IPS-NIHi7 (cell line): ENCODE measurements around the gene SRGAP2C.
"Not testable (repeated sequence)": the region's sequence is repeated elsewhere in the genome, so short reads cannot be mapped to it uniquely, and the experiment has no call there.

Experiments
- DNase-seq: peaks from one replicate; pipeline ENCODE4 v3.0.0; 2012; ENCODE audit warnings: mixed read lengths; ENCODE audit errors: extremely low spot score

The SRGAP2C gene

DNA sequence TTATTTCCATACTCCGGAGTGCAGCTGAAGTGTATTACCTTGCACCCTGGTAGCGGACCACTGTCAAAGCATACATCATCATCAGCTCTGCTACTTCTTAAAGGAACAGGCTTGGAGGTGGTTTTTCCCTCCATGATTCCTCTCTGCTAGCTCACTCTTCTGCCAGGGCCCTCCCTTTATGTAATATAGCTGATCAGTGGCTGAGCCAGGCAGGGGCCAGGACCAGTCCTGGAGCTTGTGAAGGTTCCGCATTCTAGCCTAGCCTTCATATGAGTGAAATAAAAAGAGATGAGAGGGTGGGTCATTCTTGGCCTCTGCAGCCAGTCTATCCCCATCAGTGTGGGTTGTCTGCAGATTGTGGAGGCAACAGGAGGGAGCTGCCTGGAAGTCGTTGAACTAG lies 200.0 kb downstream of the SRGAP2C start:
- not testable (repeated sequence) for DNase-seq

DNA sequence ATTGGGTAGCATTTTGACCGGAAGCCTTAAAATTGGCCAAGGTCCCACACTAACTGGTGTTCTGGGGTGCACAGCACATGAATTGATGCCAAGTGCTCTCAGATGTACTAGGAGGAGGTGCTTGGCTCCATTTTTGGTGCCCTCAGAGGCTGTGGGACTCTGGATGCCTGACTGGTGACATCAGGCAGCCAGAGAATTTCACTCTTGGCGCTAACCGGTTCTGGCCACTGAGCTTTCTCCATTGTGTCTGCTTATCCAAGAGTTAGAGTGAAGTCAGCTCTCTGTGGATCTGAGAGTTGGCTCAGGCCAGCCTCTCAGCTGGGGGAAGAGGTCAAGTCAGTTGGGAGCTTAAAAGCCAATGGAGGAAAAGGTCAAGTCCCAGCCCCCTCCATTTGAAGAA lies 200.4 kb downstream of the SRGAP2C start:
- not testable (repeated sequence) for DNase-seq

DNA sequence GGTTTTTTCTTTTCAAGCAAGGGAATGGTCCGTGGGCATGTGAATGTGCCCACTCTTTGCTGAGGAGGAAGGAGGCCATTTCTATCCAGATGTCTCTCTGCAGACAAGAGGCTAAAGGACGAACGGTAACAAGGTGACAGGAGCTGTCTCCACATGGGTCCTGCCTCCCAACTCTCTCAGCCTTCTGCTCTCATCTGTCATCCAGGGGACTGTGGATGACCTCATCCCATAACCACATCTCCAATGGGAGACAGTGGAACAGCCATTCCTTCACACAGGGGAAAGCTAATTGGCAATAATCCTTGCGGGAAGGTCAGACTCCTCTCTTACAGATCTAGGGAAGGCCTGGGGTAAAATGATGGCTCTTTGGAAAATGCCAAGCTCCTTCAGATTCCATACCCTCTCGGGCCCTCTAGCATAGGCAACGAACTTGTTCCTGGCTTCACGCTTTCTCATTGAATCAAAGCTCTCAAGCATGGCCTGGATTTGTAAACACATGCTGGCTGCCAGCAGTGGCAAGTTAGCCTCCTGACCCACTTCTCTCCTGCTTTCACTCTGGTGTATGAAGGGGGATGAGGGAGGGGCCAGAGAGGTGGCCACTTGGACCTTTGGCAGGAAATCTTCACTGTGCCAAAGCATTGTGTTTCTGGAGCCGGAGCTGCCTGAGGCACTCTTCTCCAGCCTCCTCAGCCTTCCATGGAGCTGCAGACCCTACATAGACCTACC lies 201.0 kb downstream of the SRGAP2C start:
- not testable (repeated sequence) for DNase-seq

DNA sequence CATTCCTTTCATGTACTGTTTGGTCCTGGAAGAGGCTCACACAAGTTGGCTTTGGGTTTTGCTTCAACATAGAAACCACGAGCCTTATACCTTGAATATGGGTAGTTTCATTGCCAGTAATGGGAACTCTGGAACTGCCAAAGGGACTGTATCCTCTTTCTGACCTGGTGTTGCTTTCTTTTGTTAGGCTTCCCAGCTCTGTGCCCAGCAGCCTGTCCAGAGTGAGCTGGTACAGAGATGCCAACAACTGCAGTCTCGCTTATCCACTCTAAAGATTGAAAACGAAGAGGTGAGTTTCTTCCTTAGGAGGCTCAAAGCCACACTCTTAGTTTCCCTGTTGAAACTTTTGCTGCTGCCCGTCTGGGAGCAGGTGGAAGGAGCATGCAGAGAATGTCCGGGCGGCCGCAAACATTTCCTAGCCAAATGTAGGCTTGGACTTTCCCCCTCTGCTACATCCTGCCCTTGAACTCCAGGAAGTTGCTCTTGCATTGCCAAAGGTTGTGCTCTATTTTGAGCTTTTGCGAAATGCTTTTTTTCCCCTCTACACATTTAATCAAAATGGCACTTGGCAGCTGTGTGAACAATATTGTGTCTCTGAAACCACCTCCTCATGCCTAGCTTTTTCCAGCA lies 201.7 kb downstream of the SRGAP2C start:
- DNase-seq = not testable (repeated sequence)

DNA sequence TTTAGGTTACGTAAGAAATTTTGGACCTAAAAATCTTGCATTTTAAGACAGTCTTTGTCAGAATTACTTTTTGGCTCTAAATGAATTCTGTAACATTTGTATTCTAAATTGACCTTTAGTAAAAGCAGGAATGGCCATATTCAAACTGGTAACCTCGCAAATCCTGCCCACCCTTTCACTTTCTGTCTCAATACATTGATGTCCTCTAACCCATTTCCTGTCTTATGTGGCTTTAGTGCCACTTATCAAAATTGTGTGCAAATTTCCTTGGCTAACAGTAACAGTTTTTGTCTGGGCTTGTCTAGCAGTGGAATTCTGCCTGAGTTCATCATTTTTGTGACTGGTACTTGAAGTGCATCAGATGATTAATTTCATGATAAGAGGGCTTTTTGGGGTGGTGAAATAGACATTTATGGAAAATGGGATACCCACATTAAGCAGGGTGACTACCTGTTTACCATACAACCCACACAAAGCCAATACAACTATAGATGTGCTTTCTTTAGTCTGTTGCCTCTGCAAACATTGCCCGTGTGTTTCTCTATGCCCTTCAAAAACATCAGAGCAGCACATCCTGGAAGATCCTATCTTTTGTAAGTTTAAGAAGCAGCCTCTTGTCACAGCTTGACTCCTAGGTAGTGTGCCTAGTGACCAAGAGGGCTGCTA lies 205.3 kb downstream of the SRGAP2C start:
- not testable (repeated sequence) for DNase-seq

DNA sequence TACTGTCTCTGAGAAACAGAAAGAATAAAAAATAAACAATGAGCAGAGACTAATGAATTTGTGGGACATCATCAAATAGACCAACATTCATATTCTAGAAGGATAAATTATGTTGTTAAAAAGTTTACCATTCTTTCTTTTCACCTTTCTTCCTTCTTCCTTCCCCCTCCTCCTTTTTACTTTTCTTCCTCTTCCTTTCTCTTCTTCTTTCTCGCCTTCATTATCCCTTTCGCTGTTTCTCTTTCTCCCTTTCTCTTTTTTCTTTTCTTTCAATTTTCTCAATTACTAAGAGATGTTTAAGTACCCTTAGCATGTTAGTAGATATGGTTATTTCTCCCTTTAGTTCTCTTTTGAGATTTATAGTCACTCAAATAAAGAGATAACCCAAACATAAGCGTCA lies 207.4 kb downstream of the SRGAP2C start:
- DNase-seq = not testable (repeated sequence)

DNA sequence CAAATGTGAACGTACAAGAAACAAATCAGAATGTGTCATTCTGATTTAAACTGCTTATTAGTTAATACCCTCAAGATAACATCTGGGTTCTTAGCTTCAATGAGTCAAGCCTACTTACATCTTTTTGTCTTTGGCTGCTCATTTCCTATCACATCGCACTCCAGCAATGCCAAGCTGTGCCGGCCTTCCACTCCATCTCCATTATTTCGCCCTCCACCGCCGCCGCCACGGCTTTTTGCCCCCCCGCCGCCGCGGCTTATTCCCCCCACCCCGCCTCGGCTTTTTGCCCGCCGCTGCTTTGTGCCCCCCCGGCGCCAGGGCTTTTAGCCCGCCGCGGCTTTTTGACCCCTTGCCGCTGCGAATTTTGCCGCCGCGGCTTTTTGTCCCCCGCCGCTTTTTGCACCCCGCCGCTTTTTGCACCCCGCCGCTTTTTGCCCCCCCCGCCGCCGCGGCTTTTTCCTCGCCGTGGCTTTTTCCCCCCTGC lies 211.0 kb downstream of the SRGAP2C start:
- DNase-seq = not testable (repeated sequence)

DNA sequence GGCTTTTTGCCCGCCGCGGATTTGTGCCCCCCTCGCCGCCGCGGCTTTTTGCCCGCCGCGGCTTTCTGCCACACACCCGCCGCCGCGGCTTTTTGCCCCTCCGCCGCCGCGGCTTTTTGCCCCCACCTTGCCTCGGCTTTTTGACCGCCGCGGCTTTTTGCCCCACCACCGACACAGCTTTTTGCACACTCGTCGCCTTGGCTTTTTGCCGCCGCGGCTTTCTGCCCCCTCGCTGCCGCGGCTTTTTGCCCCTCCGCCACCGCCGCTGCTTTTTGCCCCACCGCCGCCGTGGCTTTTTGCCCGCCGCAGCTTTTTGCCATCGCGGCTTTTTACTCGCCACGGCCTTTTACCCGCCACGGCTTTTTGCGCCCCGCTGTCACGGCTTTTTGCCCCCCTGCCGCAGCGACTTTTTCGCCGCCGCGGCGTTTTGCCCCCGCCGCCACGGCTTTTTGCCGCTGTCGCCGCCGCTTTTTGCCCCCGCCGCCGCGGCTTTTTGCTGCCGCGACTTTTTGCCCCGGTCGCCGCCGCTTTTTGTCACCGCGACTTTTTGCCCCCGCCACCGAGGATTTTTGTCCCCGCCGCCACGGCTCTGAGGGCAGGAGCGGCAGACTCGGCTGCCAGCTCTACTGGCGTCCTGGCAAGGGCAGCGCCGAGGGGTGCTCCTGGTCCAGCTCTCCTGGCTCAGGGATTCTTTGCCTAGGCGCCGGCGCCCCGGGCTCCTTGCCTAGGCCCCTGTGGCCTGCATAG lies 211.7 kb downstream of the SRGAP2C start:
- DNase-seq = not testable (repeated sequence)

DNA sequence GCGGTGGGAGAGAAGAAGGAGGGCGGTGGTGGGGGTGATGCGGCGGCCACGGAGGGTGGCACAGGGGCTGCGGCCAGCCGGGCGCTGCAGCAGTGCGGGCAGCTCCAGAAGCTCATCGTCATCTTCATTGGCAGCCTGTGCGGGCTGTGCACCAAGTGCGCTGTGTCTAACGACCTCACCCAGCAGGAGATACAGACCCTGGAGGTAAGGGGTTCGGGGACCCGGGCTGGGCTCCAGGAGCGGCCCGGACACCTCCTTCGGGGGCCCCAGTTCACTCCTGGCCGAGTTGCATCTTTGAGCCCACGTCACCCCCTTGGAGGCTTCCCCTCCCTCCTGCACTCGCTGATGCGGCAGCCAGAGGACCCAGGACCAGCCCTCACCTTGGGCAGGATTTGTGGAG lies 212.3 kb downstream of the SRGAP2C start:
- not testable (repeated sequence) for DNase-seq

DNA sequence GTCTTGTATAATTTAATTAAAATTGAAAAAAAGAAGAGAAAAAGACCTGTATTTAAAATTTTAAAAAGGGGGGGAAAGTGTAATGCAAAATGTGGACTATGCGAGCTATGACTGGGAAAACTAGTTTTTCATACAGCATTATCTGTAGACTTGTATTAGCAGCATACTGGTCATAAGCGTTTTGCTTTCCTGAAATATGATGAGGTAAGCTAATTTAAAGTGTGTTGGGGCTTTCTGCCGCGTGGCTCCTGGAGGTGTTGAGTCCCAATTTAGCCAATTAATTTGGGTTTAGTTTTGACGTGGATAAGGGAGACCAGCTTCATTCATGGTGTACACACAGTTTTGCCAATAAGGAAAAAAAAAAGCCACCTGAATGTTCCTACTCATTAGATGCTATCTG lies 214.4 kb downstream of the SRGAP2C start:
- not testable (repeated sequence) for DNase-seq

DNA sequence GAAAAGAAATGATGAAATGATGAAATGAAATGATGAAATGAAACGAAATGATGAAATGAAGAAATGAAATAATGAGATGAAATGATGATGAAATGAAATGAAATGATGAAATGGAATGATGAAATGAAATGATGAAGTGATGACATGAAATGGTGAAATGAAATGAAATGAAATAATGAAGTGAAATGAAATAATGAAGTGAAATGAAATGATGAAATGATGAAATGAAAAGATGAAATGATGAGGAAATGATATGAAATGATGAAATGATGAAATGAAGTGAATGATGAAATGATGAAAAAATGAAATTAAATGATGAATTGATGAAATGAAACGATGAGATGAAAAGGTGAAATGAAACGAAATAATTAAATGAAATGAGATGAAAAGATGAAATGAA lies 215.3 kb downstream of the SRGAP2C start:
- not testable (repeated sequence) for DNase-seq

DNA sequence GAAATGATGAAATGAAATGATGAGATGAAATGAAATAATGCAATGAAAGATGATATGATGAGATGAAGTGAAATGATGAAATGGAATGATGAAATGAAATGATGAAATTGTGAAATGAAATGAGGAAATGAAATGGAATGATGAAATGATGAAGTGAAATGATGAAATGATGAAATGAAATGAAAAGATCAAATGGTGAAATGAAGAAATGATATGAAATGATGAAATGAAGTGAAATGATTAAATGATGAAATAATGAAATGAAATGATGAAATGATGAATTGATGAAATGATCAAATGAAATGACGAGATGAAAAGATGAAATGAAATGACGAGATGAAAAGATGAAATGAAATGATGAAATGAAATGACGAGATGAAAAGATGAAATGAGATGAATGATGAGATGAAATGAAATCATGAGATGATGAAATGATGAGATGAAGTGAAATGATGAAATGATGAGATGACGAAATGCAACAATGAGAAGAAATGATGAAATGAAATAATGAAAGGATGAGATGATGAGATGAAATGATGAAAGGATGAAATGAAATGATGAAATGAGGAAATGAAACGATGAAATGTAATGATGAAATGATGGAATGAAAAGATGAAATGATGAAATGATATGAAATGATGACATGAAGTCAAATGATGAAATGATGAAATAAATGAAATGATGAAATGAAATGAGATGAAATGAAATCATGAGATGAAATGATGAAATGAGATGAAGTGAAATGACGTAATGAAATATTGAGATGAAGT lies 216.0 kb downstream of the SRGAP2C start:
- DNase-seq = not testable (repeated sequence)

DNA sequence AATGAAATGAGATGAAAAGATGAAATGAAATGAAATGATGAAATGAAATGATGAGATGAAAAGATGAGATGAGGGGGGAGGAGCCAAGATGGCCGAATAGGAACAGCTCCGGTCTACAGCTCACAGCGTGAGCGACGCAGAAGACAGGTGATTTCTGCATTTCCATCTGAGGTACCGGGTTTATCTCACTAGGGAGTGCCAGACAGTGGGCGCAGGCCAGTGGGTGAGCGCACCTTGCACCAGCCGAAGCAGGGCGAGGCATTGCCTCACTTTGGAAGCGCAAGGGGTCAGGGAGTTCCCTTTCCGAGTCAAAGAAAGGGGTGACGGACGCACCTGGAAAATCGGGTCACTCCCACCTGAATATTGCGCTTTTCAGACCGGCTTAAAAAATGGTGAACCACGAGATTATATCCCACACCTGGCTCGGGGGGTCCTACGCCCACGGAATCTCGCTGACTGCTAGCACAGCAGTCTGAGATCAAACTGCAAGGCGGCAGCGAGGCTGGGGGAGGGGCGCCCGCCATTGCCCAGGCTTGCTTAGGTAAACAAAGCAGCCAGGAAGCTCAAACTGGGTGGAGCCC lies 216.7 kb downstream of the SRGAP2C start:
- DNase-seq = not testable (repeated sequence)

DNA sequence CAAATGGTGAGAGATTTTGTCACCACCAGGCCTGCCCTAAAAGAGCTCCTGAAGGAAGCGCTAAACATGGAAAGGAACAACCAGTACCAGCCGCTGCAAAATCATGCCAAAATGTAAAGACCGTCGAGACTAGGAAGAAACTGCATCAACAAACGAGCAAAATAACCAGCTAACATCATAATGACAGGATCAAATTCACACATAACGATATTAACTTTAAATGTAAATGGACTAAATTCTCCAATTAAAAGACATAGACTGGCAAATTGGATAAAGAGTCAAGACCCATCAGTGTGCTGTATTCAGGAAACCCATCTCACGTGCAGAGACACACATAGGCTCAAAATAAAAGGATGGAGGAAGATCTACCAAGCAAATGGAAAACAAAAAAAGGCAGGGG lies 218.5 kb downstream of the SRGAP2C start:
- not testable (repeated sequence) for DNase-seq

DNA sequence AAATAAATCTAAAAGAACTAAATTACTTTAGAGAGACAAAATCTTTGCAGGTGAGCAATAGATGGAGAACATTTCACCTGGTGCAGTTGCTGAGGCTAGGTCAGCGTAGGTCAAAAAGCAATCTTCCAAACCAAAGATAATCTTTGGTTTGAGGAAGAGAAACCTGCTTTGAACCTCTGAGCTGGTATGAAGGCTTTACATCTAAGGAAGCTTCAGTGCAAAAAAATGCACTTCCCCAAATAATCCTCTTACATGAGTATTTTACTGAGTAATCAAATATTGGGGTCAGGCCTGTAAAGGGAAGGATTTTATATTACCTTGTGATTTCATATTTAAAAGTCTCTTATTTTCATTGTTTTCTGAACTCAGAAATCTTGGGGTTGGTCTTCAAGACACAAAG lies 223.6 kb downstream of the SRGAP2C start:
- DNase-seq = no peak

DNA sequence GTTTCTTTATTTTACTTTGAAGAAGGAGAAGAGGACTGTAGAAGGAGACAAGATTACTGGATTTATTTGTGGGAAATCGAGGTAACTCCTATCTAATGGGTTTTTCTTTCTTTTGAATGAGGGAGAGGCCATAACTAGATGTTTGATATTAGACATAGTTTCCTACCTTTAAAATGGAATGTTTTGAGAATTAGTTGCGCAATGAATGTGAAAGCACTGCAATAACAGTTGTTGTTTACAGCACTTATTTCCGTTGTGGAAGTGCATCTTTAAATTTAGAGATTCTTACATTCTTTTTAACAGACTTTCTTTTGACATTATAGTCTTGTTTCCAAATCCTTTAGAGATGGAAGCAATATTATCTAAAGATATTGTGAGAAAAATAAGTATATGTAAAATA lies 229.0 kb downstream of the SRGAP2C start:
- no peak for DNase-seq

DNA sequence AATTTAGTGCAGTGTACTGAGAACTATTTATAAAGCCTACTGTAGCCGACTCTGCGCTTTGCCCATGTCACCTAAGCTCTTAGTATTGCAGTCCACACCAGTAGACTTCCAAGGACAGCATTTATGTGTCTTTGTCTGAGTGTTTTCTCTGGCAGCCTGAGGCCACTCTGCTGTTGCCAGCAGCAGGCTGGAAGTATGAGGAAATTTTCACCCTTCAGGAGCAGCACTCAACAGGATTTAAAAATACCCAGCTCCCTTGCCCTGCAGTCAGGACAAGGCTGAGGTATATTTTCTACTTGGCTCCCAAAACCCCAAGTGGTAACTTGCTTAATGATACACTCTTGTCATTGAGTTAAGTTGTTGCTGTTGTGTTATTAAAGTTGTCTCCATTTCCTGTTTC lies 230.1 kb downstream of the SRGAP2C start:
- no peak for DNase-seq

DNA sequence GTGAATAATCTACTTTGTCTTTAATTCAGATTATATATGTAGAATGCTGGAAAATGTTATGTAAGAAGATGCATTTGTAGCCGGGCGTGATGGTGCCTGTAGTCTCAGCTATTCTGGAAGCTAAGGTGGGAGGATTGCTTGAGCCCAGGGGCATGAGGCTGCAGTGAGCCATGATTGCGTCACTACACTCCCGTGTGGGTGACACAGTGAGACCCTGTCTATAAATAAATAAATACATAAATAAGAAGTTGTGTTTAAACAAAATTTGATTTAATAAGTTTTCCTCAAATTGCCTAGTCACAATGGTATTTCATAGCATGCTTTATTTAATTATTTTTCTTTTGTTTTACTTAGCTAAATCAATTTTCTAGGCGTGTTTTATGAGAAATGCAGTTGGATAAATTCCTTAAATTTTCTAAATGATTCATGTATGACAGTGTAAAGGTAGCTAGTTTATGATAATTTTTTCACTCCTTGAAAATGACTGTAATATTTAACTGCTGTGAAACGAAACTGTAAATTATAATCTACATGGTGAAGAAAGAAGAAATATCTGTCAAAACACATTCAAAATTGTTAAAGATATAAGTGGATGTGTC lies 232.6 kb downstream of the SRGAP2C start:
- DNase-seq = no peak

DNA sequence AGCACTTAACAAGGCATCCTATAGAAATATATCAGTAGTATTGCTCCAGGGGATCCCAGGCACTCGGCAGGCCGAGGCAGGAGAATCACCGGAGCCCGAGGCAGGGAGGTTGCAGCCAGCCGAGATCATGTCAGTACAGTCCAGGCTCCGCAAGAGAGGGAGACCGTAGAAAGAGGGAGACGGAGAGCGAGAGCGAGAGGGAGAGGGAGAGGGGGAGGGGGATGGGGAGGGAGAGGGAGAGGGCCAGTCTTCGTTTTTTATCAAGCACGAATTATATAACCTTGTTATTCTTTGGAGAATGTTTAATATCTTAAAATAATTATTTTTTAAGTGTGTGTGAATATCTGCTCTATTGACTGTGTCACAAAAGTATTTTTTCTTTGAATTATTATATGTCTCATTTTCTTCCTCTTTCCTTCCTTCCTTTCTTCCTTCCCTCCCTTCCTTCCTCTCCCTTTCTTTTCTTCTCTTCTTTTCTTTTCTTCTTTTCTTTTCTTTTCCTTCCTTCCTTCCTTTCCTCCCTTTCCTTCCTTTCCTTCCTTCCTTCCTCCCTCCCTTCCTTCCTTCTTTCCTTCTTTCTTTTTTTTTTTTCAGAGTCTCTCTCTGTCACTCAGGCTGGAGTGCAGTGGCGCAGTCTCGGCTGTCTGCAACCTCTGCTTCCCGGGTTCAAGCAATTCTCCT lies 233.7 kb downstream of the SRGAP2C start:
- no peak for DNase-seq
